Left ventricle myocardium superior (tissue), 1 donor: ENCODE data around the gene BICRA. TPM values are rescaled to one million over a fixed set of nuclear protein-coding genes. Genes with fewer than 3 reads are reported as not detected.
"Not testable (repeated sequence)": the region's sequence is repeated elsewhere in the genome, so short reads cannot be mapped to it uniquely, and the experiment has no call there.

Source experiments
- ATAC-seq: fragments of 200-7000 bp; cut with Tn5 transposase; one replicate; pipeline ENCODE4 v1.9.1; 2020; ENCODE audit warnings: mild to moderate bottlenecking, moderate library complexity
- DNase-seq: peaks from one replicate; pipeline ENCODE4 v3.0.0-alpha.2; 2020
- intact Hi-C: fragments of 100-400 bp; cut with micrococcal nuclease; formaldehyde crosslinking; loops from one replicate; pipeline ENCODE4 v1.11.0; 2022
- total RNA-seq: library from RNA; stranded (reverse); fragmentation: NEBNext Ultra II Directional; extraction: Animal tissue kit (Norgen Biotek cat#: 25700); gene quantifications from one replicate; pipeline ENCODE4 v1.2.1, GENCODE V29; 2021
- donor health status: DM: no; HTN: yes; CAD: no; lungs with severe emphysema.

The BICRA gene
- total RNA-seq, 1 donor from 2014 or later: 9.5 TPM

GRCh38 chr19:47729799-47730520 is 121.0 kb downstream of the BICRA start:
- intact Hi-C loops: no loop called here
- peak; percentile 82 for DNase-seq
- peak; percentile 83 for ATAC-seq

- intact Hi-C loops: no loop called here
- ATAC-seq: no peak
- no peak for DNase-seq
These were observed 121.6 kb downstream of the BICRA start for GRCh38 chr19:47730521-47730889.

GRCh38 chr19:47730910-47731309 is 122.0 kb downstream of the BICRA start:
- intact Hi-C loops: no loop called here
- ATAC-seq (no peak), DNase-seq (no peak)

- intact Hi-C loops: no loop called here
- no peak for ATAC-seq
- DNase-seq: no peak
These were observed 126.2 kb downstream of the BICRA start for GRCh38 chr19:47735131-47735530.

GRCh38 chr19:47740866-47741519 is 132.1 kb downstream of the BICRA start:
- peak; percentile 35 for DNase-seq
- no peak for ATAC-seq
- intact Hi-C loops: no loop called here

- DNase-seq (peak; percentile 32), ATAC-seq (no peak)
- intact Hi-C loops: no loop called here
These were observed 132.7 kb downstream of the BICRA start for GRCh38 chr19:47741544-47742140.

- DNase-seq: no peak
- no peak for ATAC-seq
- intact Hi-C loops: no loop called here
These were observed 133.7 kb downstream of the BICRA start for GRCh38 chr19:47742634-47743033.

GRCh38 chr19:47745010-47745901 is 136.3 kb downstream of the BICRA start, which contains the start of gene NOP53:
Gene NOP53 (plus strand): TSS chr19:47745546. CDS start chr19:47745560, 14 bp downstream.
- DNase-seq: peak; percentile 97
- peak; percentile 72 for ATAC-seq
- intact Hi-C loops: no loop called here

GRCh38 chr19:47746129-47746528 is 137.2 kb downstream of the BICRA start:
- ATAC-seq, intact Hi-C loops, DNase-seq: not testable (repeated sequence)

- DNase-seq (no peak), ATAC-seq (no peak)
- intact Hi-C loops: no loop called here
These were observed 140.4 kb downstream of the BICRA start for GRCh38 chr19:47749326-47749725.

GRCh38 chr19:47750752-47751151 is 141.8 kb downstream of the BICRA start:
- DNase-seq (no peak), ATAC-seq (no peak)
- intact Hi-C loops: no loop called here

GRCh38 chr19:47752440-47753211 is 143.7 kb downstream of the BICRA start:
- no peak for DNase-seq

More at GRCh38 chr19:47752440-47753211, 143.7 kb downstream of the BICRA start:
- intact Hi-C loops: no loop called here
- no peak for ATAC-seq

Other genes with a start within 250 kb of the BICRA start
- gene MEIS3, start 189.6 kb upstream of the BICRA start, total RNA-seq: 3.4 TPM
- gene SLC8A2, start 137.2 kb upstream of the BICRA start, total RNA-seq: not detected
- 12.3 TPM for gene KPTN, start 124.9 kb upstream of the BICRA start, total RNA-seq
- 123 TPM for gene NAPA, start 94.1 kb upstream of the BICRA start, total RNA-seq
- 0.47 TPM for gene ZNF541, start 36.0 kb upstream of the BICRA start, total RNA-seq
- gene EHD2, start 104.3 kb downstream of the BICRA start, total RNA-seq: 51.5 TPM
- 169 TPM for gene NOP53, start 136.4 kb downstream of the BICRA start, total RNA-seq
- gene SELENOW, start 169.6 kb downstream of the BICRA start, total RNA-seq: 1,300 TPM
- gene TPRX1, start 195.4 kb downstream of the BICRA start, total RNA-seq: not detected
- not detected for gene CRX, start 212.8 kb downstream of the BICRA start, total RNA-seq